GM18511 (cell line): ENCODE data around the gene RMND5B.
"Not testable (repeated sequence)": the region's sequence is repeated elsewhere in the genome, so short reads cannot be mapped to it uniquely, and the experiment has no call there.

Experiments
- ATAC-seq: cut with Tn5 transposase; IDR thresholded peaks from one replicate; pipeline ENCODE4 v1.9.1; 2021; ENCODE audit warnings: mild to moderate bottlenecking, moderate library complexity; ENCODE audit not compliant: unreplicated experiment

RMND5B gene

GRCh38 chr5:178162481-178162880 lies 31.7 kb downstream of the RMND5B start:
- no peak for ATAC-seq

DNA sequence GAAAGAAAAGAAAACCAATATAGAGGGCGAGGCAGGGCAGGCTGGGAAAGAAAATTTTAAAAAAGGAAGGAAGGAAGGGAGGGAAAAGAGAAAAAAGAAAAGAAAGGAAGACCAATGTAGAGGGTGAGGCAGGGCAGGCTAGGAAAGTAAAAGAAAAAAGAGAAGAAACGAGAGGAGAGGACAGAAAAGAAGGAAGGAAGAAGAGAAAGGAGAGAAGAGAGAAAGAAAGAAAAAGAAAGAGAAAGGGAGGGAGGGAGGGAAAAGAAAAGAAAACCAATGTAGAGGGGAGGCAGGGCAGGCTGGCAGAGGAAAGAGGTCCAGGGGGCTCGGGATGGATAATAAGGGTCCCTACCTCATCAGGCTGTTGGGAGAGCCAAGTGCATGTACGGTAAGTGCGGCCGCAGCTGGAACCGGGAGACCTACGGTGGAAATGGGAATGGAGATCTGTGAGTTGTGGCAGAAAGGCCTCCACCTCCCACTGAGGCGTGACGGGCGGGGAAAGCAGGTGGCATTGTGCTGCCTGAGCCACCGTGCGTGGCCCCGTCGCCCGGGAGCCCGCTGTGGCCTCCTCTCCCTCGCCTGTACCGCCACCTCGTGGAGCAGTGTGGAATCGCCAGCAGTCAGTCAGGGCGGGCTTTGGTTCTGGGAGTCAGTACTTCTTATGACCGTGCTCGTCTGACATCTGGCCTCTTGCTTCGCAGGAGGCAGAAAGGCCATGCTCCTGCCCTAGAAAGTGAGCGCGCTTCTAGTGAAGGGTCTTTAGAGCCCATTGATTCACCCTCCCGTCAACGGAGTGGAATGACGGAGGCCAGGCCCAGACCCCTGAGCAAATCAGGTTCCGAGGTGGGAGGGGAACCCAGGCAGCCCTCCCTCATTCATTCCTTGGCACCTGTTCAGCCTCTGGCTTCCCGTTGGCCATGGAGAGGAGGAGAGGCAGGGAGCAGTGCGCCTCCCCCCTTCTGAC lies 33.2 kb downstream of the RMND5B start:
- ATAC-seq = peak; percentile 87

DNA sequence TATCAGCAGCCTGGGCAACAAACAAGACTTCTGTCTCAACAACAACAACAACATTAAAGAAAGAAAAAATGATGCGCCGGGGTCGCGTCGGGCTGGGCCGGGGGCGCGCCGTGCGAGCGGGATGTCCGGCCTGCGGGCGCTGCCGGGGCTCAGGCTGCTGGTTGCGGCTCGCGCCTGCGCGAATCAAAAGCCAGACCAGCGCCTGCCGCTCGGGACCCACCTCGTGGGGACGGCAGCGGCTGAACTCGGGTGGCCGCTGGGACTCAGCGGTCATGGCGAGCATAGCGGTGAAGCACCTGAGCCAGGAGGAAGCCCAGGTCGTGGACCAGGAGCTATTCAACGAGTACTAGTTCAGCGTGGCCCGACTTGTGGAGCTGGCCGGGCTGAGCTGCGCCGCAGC lies 34.8 kb downstream of the RMND5B start:
- ATAC-seq = no peak

- no peak for ATAC-seq
Observed at GRCh38 chr5:178170455-178170854, 39.6 kb downstream of the RMND5B start.

GRCh38 chr5:178174456-178174855 lies 43.6 kb downstream of the RMND5B start:
- ATAC-seq = no peak

- ATAC-seq = no peak
Observed at GRCh38 chr5:178176791-178177190, 46.0 kb downstream of the RMND5B start.

- no peak for ATAC-seq
Observed at GRCh38 chr5:178177569-178177968, 46.8 kb downstream of the RMND5B start.

DNA sequence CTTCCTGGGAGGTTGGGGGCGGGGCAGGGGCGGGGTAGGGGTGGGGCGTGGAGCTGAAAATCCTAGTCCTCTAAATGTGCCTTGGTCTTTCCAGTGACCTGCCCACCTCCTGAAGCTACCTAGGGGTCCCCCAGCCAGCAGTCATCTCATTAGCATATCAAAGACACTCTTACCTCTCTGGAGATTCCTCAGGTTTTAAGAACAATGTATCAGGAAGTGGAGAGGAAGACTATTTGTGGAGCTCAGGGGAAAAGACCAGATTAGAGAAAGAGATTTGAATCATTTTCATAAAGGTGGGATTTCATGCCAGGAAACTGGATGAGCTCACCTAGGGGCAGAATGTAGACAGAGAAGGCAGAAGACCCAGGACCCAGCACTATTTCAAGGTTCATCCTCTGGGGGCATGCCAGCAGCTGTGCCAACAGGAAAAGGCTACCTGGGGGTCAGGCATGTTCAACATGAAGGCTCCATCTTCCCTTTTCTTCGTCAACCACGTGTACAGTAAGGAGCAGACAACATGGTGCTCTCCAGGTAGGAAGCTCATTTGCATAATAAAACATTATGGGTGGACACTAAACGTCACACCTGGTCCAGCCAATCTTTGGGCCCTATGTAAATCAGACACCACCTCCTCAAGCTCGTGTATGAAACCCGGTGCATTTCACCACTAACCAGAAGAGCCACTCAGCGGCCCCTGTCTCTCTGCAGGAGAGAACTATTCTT lies 49.5 kb downstream of the RMND5B start:
- ATAC-seq = no peak

- no peak for ATAC-seq
Observed at GRCh38 chr5:178182158-178182876, 51.5 kb downstream of the RMND5B start.

DNA sequence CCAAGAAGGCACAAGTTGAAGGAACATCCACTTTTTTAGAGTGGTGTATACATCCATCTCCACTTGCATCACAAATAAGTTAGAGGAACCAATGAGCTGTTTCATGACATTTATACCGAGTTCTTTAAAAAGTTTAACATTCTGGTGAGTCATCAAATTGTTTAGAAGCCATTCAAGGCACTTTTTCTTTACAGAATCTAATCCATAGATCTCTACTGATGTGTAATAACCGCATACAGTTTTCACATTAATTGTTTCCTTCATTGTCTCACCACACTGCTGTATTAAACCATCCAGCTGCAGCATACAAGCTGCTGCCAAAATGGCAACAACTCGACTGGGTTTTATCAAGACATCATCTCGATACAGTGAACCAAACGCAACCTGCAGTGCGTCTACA lies 55.6 kb downstream of the RMND5B start:
- no peak for ATAC-seq

DNA sequence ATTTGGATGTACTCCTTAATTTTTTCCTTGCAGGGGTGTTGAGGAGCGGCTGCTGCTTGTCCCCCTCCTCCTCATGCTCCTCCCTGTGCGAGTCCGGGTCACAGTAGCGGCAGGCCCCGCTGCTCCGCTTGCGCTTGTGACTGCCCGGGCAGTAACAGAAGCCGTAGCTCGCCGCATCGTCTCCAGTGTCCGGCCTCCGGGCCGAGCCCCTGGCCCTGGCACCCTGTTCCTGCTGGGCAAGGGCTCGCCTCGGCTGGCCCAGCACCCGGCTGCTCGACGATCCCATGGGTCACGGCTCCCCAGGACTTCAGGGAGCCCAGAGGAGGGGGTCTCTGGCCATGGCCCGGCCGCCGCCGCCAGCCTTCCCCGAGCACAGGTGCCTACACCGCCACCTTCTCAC lies 56.2 kb downstream of the RMND5B start, which contains the start of gene GMCL2:
Gene GMCL2 (minus strand): TSS at position 358 of the 400 bp plus-strand sequence. CDS start 72 bp downstream, at position 286.
- ATAC-seq = no peak

DNA sequence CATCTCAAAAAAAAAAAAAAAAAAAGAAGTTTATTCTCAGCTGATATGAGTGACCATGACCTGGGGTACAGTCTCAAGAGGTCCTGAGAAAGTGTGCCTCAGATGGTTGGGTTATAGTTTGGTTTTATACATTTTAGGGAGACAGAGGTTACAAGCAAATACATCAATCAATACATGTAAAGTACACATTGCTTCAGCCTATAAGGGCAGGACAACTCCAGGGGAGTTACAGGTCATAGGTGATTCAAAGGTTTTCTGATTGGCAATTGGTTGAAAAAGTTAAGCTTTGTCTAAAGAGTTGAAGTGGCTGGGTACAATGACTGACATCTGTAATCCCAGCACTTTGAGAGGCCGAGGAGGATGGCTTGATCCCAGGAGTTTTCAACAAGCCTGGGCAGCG lies 58.6 kb downstream of the RMND5B start:
- ATAC-seq = no peak

DNA sequence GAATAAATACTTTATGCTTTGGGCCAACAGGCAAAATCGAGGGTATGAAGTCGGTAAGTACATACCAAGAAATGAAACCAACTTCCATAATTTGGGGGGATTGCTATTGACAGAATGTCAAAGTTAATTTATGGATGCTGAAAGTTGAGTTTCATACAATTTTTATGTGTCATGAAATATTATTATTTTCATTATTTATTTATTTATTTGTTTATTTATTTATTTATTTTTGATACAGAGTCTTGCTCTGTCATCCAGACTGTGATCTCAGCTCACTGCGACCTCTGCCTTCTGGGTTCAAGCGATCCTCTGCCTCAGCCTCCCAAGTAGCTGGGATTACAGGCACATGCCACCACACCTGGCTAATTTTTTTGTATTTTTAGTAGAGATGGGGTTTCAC lies 60.8 kb downstream of the RMND5B start:
- no peak for ATAC-seq

DNA sequence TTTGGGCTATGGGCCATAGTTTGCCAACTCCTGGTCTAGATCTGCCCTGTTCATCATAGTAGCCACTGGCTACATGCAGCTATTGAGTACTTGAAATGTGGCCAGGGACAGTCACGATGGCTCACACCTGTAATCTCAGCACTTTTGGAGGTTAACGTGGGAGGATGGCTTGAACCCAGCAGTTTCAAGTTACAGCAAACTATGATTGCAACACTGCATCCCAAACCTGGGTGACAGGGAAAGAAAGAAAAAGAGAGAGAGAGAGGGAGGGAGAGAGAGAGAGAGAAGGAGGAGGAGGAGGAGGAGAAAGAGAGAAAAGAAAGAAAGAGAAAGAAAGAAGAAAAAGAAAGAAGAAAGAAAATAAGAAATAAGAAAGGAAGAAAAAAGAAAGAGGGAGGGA lies 61.4 kb downstream of the RMND5B start:
- ATAC-seq = no peak

GRCh38 chr5:178192787-178193186 lies 62.0 kb downstream of the RMND5B start:
- ATAC-seq = no peak

DNA sequence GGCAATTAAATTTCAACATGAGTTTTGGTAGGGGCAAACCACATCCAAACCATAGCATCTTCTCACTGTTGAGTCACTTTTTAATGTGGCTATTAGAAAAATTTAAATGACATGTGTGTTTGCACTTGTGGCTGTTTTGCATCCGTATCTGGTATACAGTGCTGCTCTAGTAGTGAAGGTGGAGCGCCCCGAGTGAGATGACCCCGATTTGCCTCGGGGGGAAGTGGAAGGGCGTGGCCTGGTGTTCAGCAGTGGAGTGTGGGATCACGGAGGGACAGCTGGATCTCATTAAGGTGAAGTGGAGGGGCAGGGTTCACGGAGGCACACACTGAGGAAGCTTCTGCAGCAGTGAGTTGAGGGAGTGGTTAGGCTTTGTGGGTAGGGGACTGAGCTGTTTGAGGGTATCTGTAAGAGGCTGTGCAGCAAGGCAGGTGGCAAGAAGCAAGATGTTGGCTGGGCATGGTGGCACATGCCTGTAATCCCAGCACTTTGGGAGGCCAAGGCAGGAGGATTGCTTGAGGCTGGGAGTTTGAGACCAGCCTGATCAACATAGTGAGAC lies 62.5 kb downstream of the RMND5B start:
- no peak for ATAC-seq

DNA sequence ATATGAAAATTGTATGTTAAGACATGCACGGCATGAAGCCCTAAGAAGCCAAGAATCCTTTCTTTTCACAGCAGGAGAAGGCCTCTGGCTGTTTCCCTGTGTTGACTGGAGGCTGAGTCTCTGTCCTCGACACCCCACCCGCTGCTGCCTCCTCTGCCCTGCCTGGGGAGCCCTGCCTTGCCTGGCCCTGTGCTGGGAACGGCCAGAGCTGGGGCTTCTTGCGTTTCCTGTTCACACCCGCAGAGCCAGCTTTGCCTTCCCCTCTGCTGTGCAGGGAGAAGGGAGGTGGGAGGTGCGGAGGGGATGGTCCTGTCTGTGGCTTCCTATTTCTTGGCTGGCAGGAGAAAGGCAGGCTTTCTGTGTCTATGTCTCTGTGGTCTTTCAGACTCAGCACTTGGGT lies 63.2 kb downstream of the RMND5B start:
- ATAC-seq = no peak

- no peak for ATAC-seq
Observed at GRCh38 chr5:178196281-178196812, 65.5 kb downstream of the RMND5B start.

GRCh38 chr5:178196986-178197385 lies 66.2 kb downstream of the RMND5B start:
- no peak for ATAC-seq

- not testable (repeated sequence) for ATAC-seq
Observed at GRCh38 chr5:178198151-178198550, 67.3 kb downstream of the RMND5B start.

DNA sequence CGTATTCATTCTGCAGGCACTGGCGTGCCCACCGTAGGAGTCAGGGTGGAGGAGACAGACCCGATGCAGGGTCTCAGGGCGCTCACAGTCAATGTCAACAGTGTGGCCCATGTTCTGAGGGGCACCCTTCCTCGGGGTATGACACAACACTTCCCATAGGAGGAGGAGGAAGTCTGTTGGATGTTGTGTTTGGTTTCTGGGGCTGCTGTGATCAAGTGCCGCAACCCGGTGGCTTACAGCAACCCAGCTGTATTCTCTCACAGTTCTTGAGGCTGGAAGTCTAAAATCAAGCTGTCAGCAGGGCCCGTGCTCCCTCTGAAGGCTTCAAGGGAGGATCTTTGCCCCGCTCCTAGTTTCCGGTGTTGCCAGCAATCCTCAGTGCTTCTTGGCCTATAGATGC lies 67.9 kb downstream of the RMND5B start:
- no peak for ATAC-seq
